ENCODE results near the gene CCL2. TPM values are rescaled to one million over a fixed set of nuclear protein-coding genes. Genes with fewer than 3 reads are reported as not detected.

CCL2 gene
- total RNA-seq, 2 experiments from 2014 or later = not detected

DNA sequence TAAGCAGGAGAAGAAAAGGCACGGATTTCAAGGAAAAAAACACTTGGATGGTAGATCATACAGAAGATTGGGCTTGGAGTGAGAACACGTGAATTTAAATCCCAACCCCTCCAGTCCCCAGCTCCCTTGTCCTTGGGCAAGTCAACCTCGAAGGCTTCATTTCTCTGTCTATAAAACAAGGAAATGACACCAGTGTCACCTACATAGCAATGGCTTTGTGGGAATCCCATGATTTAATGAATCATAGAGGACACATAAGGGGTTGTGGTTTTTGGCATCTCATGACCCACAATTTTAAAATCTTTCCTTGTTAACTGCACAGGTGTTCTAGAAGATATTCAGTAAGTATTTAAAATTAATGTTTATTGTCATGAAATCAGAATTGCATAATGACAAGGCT lies 8.2 kb upstream of the CCL2 start:
- TF ChIP-seq, protein P1, sequence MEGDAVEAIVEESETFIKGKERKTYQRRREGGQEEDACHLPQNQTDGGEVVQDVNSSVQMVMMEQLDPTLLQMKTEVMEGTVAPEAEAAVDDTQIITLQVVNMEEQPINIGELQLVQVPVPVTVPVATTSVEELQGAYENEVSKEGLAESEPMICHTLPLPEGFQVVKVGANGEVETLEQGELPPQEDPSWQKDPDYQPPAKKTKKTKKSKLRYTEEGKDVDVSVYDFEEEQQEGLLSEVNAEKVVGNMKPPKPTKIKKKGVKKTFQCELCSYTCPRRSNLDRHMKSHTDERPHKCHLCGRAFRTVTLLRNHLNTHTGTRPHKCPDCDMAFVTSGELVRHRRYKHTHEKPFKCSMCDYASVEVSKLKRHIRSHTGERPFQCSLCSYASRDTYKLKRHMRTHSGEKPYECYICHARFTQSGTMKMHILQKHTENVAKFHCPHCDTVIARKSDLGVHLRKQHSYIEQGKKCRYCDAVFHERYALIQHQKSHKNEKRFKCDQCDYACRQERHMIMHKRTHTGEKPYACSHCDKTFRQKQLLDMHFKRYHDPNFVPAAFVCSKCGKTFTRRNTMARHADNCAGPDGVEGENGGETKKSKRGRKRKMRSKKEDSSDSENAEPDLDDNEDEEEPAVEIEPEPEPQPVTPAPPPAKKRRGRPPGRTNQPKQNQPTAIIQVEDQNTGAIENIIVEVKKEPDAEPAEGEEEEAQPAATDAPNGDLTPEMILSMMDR (conservative IDR thresholded peaks at IDR 0.05; ENCODE audit: low read length) = no peak
- no peak for TF ChIP-seq EZH2phosphoT487 (IDR thresholded peaks at IDR 0.05; ENCODE audit: borderline replicate concordance, low read depth, low read length)
- H3K9me3 ChIP-seq (ENCODE audit: low read length) = no peaks in the 10 kb centered on the region
- intact Hi-C loops (cut with micrococcal nuclease; ENCODE audit: unreplicated experiment) = no loop called here
- H3K27ac ChIP-seq (ENCODE audit: low read depth, low read length, poor library complexity, severe bottlenecking) = no peak overlapping the region
- no peaks in the 10 kb centered on the region for H3K79me2 ChIP-seq (ENCODE audit: insufficient read depth, low read depth, low read length)
- H3K4me1 ChIP-seq (ENCODE audit: insufficient read depth, low read length, poor library complexity, severe bottlenecking) = peaks cover 25% of the 10 kb centered on the region
- H3K36me3 ChIP-seq (ENCODE audit: insufficient read depth, low read length) = no peaks in the 10 kb centered on the region
- H3K9me2 ChIP-seq (ENCODE audit: insufficient read depth, low read length) = no peaks in the 10 kb centered on the region
- BruUV-seq (replicated peaks) = no TSS peak
- no peak overlapping the region for H2AFZ ChIP-seq (ENCODE audit: low read length)
- H3K4me3 ChIP-seq (ENCODE audit: low read depth, low read length, poor library complexity, severe bottlenecking) = no peak overlapping the region
- POLR2A ChIA-PET = no interaction called here
- H4K20me1 ChIP-seq (ENCODE audit: insufficient read depth, low read length) = no peaks in the 10 kb centered on the region
- CTCF ChIA-PET (ENCODE audit: unreplicated experiment) = no interaction called here
- no peak overlapping the region for H3K4me2 ChIP-seq (ENCODE audit: low read length)
- DNase-seq (ENCODE audit: low spot score) = no peak

DNA sequence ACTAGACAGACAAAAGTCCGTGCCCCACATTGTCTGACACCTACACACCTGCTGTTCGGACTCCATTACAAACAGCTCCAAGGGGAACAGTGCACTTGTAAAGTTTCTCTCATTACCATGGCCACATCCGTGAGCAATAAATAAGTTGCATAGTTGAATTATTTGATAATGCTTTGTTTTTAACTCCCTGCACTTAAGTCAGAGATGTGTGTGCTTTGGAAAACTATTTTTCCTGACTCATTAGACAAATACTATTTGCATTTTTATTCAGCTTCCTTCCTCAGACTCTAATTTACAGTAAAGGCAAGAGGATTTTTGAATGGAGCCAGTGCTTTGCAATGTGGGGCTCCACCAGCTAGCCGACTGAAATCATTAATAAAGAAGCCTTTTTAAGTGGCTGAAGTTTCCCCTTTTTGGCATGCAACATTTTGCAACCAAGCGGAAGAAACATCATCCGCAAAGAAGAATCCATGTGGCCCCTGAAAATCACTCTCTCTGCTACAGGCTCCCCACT lies 6.5 kb upstream of the CCL2 start:
- Histone ChIP-seq H3K4me2 (ENCODE audit: low read length) (no peak overlapping the region), H3K9me2 (ENCODE audit: insufficient read depth, low read length) (no peaks in the 10 kb centered on the region), H2AFZ (ENCODE audit: low read length) (no peak overlapping the region), H3K9me3 (ENCODE audit: low read length) (no peaks in the 10 kb centered on the region), H3K4me1 (ENCODE audit: insufficient read depth, low read length, poor library complexity, severe bottlenecking) (peaks cover 8% of the 10 kb centered on the region), H4K20me1 (ENCODE audit: insufficient read depth, low read length) (no peaks in the 10 kb centered on the region), H3K79me2 (ENCODE audit: insufficient read depth, low read depth, low read length) (no peaks in the 10 kb centered on the region), H3K27ac (ENCODE audit: low read depth, low read length, poor library complexity, severe bottlenecking) (no peak overlapping the region), H3K4me3 (ENCODE audit: low read depth, low read length, poor library complexity, severe bottlenecking) (no peak overlapping the region), H3K36me3 (ENCODE audit: insufficient read depth, low read length) (no peaks in the 10 kb centered on the region)
- no peak for DNase-seq (ENCODE audit: low spot score)
- no peak for TF ChIP-seq EZH2phosphoT487 (IDR thresholded peaks at IDR 0.05; ENCODE audit: borderline replicate concordance, low read depth, low read length)
- TF ChIP-seq, protein P1 (conservative IDR thresholded peaks at IDR 0.05; ENCODE audit: low read length) = no peak
- ChIA-PET POLR2A (no interaction called here), CTCF (ENCODE audit: unreplicated experiment) (no interaction called here)
- intact Hi-C loops (cut with micrococcal nuclease; ENCODE audit: unreplicated experiment) = no loop called here
- BruUV-seq (replicated peaks) = no TSS peak

DNA sequence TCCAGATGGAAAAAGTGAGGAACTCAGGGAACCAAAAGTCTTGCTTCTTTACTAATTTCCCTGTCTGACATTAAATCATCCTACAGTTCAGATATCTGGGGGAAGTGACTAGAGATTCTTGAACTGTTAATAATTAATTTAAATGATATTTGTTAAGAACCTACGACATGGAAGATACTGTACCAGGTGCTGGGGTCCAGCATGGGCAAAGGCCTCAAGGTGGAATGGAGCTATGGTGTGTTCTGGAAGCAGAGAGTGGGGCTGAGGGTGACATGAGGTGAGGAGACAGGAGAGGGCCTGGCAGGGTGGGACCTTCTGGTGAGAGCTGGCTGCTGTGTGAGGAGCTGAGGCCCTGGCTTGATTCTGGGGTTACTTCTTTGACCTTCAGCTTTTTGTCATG lies 6.0 kb upstream of the CCL2 start:
- TF ChIP-seq EZH2phosphoT487 (IDR thresholded peaks at IDR 0.05; ENCODE audit: borderline replicate concordance, low read depth, low read length) = no peak
- TF ChIP-seq, protein P1 (conservative IDR thresholded peaks at IDR 0.05; ENCODE audit: low read length) = no peak
- Histone ChIP-seq H3K79me2 (ENCODE audit: insufficient read depth, low read depth, low read length) (no peaks in the 10 kb centered on the region), H3K4me1 (ENCODE audit: insufficient read depth, low read length, poor library complexity, severe bottlenecking) (peaks cover 3% of the 10 kb centered on the region), H4K20me1 (ENCODE audit: insufficient read depth, low read length) (no peaks in the 10 kb centered on the region), H3K4me3 (ENCODE audit: low read depth, low read length, poor library complexity, severe bottlenecking) (no peak overlapping the region), H3K4me2 (ENCODE audit: low read length) (no peak overlapping the region), H3K9me2 (ENCODE audit: insufficient read depth, low read length) (no peaks in the 10 kb centered on the region), H3K9me3 (ENCODE audit: low read length) (no peaks in the 10 kb centered on the region), H3K36me3 (ENCODE audit: insufficient read depth, low read length) (no peaks in the 10 kb centered on the region), H2AFZ (ENCODE audit: low read length) (no peak overlapping the region), H3K27ac (ENCODE audit: low read depth, low read length, poor library complexity, severe bottlenecking) (no peak overlapping the region)
- POLR2A ChIA-PET = interaction anchor here (0.7 to 1.3 kb wide), 2 partner anchors 19 to 45 kb away, joined by 3 read pairs; no protein-coding TSS in a partner anchor
- CTCF ChIA-PET (ENCODE audit: unreplicated experiment) = no interaction called here
- BruUV-seq (replicated peaks) = no TSS peak
- intact Hi-C loops (cut with micrococcal nuclease; ENCODE audit: unreplicated experiment) = no loop called here
- no peak for DNase-seq (ENCODE audit: low spot score)

Measured in OCI-LY7 (cell line).